HG02943 (cell line): ENCODE measurements around the gene ADSL.

Experiments used
- ATAC-seq: cut with Tn5 transposase; IDR thresholded peaks from one replicate; pipeline ENCODE4 v1.9.1; 2021; ENCODE audit warnings: mild to moderate bottlenecking, low read depth, moderate library complexity; ENCODE audit not compliant: unreplicated experiment

ADSL gene

GRCh38 chr22:40403141-40403540, 56.8 kb downstream of the ADSL start:
- no peak for ATAC-seq

- ATAC-seq = no peak
Measured at GRCh38 chr22:40403651-40404050, 57.4 kb downstream of the ADSL start.

- no peak for ATAC-seq
Measured at GRCh38 chr22:40404251-40405177, 58.2 kb downstream of the ADSL start.

GRCh38 chr22:40405178-40406062, 59.1 kb downstream of the ADSL start:
- ATAC-seq = no peak

- ATAC-seq = no peak
Measured at GRCh38 chr22:40406063-40406890, 60.0 kb downstream of the ADSL start.

- no peak for ATAC-seq
Measured at GRCh38 chr22:40407021-40407761, 60.9 kb downstream of the ADSL start.

GRCh38 chr22:40407831-40408717, 61.8 kb downstream of the ADSL start:
- no peak for ATAC-seq

- ATAC-seq = no peak
Measured at GRCh38 chr22:40408718-40409612, 62.7 kb downstream of the ADSL start.

- no peak for ATAC-seq
Measured at GRCh38 chr22:40409613-40410113, 63.4 kb downstream of the ADSL start.

- no peak for ATAC-seq
Measured at GRCh38 chr22:40410272-40410671, 64.0 kb downstream of the ADSL start.

- no peak for ATAC-seq
Measured at GRCh38 chr22:40410731-40411505, 64.6 kb downstream of the ADSL start.

- no peak for ATAC-seq
Measured at GRCh38 chr22:40411506-40411861, 65.2 kb downstream of the ADSL start.

- no peak for ATAC-seq
Measured at GRCh38 chr22:40412441-40412840, 66.1 kb downstream of the ADSL start.

- ATAC-seq = no peak
Measured at GRCh38 chr22:40413873-40414272, 67.6 kb downstream of the ADSL start.

GRCh38 chr22:40414311-40414710, 68.0 kb downstream of the ADSL start:
- ATAC-seq = no peak

GRCh38 chr22:40414838-40415505, 68.7 kb downstream of the ADSL start:
- ATAC-seq = no peak
